Measurements from ENCODE around the gene CLEC18A.

Gene CLEC18A

DNA sequence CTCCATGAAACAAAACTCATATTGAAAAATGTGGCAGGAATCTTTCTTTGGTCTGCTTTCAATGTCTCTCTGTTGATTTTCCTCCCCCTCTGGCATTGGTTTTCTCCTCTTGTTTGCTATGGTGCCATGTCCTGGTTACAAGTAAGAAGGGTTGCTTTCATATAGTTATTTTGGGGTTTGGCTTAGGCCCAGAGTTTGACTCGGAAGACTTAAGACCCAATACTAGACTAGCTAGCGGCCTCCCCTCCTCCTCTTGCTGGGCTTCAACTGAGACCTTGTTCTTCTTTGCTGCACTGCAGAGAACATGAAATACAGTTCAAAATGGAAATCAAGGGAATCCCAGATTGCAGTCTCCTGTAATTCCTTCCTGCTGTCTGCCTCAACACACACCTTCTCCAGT is 30.0 kb upstream of the CLEC18A start:
- no peak for TF ChIP-seq SNAI2 (CRISPR knock-in tag; IDR thresholded peaks at IDR 0.05)
- no peak for TF ChIP-seq TCF4 (CRISPR knock-in tag; IDR thresholded peaks at IDR 0.05; ENCODE audit: borderline replicate concordance)
- TF ChIP-seq ZNF70 (CRISPR knock-in tag; IDR thresholded peaks at IDR 0.05) = no peak
- no peak for TF ChIP-seq ZFP3 (CRISPR knock-in tag; IDR thresholded peaks at IDR 0.05)
- TF ChIP-seq, protein P1, sequence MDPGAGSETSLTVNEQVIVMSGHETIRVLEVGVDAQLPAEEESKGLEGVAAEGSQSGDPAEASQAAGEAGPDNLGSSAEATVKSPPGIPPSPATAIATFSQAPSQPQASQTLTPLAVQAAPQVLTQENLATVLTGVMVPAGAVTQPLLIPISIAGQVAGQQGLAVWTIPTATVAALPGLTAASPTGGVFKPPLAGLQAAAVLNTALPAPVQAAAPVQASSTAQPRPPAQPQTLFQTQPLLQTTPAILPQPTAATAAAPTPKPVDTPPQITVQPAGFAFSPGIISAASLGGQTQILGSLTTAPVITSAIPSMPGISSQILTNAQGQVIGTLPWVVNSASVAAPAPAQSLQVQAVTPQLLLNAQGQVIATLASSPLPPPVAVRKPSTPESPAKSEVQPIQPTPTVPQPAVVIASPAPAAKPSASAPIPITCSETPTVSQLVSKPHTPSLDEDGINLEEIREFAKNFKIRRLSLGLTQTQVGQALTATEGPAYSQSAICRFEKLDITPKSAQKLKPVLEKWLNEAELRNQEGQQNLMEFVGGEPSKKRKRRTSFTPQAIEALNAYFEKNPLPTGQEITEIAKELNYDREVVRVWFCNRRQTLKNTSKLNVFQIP (CRISPR knock-in tag; IDR thresholded peaks at IDR 0.05; ENCODE audit: borderline replicate concordance, low read depth) = no peak
- TF ChIP-seq, protein P2, sequence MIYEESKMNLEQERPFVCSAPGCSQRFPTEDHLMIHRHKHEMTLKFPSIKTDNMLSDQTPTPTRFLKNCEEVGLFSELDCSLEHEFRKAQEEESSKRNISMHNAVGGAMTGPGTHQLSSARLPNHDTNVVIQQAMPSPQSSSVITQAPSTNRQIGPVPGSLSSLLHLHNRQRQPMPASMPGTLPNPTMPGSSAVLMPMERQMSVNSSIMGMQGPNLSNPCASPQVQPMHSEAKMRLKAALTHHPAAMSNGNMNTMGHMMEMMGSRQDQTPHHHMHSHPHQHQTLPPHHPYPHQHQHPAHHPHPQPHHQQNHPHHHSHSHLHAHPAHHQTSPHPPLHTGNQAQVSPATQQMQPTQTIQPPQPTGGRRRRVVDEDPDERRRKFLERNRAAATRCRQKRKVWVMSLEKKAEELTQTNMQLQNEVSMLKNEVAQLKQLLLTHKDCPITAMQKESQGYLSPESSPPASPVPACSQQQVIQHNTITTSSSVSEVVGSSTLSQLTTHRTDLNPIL (CRISPR knock-in tag; IDR thresholded peaks at IDR 0.05; ENCODE audit: low read depth) = no peak
- no peak for TF ChIP-seq PATZ1 (CRISPR knock-in tag; IDR thresholded peaks at IDR 0.05; ENCODE audit: borderline replicate concordance)
- ATAC-seq = no peak

DNA sequence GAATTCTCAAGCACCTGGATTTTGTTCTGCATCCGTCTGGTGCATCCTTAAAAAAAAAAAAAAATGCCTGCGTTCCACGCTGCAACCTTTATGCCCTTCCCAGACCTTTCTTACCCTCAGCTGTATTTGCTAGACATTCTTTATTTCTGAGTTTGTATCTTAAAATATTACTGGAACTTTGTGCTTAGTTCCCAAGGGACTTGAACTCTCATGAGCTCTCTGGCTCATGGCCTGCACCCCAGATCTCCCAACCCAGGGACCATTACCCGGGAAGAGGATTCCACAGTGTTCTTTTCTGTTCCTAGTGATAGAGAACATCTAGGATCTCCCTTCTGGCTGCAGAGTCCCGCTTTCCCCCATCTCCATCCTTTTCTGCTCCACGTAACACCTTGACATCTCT is 28.9 kb upstream of the CLEC18A start:
- no peak for ATAC-seq
- TF ChIP-seq TOX (CRISPR knock-in tag; IDR thresholded peaks at IDR 0.05; ENCODE audit: borderline replicate concordance) = no peak
- TF ChIP-seq PPARA (CRISPR knock-in tag; IDR thresholded peaks at IDR 0.05; ENCODE audit: borderline replicate concordance) = no peak
- TF ChIP-seq ISL1 (CRISPR knock-in tag; IDR thresholded peaks at IDR 0.05) = no peak
- TF ChIP-seq OSR1 (CRISPR knock-in tag; IDR thresholded peaks at IDR 0.05) = no peak
- TF ChIP-seq ZFP3 (CRISPR knock-in tag; IDR thresholded peaks at IDR 0.05) = no peak
- no peak for TF ChIP-seq TCF4 (CRISPR knock-in tag; IDR thresholded peaks at IDR 0.05; ENCODE audit: borderline replicate concordance)
- no peak for TF ChIP-seq BACH2 (CRISPR knock-in tag; IDR thresholded peaks at IDR 0.05; ENCODE audit: borderline replicate concordance)
- TF ChIP-seq ZFP30 (CRISPR knock-in tag; IDR thresholded peaks at IDR 0.05) = no peak
- no peak for TF ChIP-seq CSRNP3 (CRISPR knock-in tag; IDR thresholded peaks at IDR 0.05)
- TF ChIP-seq ZNF8 (CRISPR knock-in tag; IDR thresholded peaks at IDR 0.05) = no peak
- TF ChIP-seq, protein P2 (CRISPR knock-in tag; IDR thresholded peaks at IDR 0.05; ENCODE audit: low read depth) = no peak
- TF ChIP-seq, protein P1 (CRISPR knock-in tag; IDR thresholded peaks at IDR 0.05; ENCODE audit: borderline replicate concordance, low read depth) = no peak
- no peak for TF ChIP-seq ARNTL (CRISPR knock-in tag; IDR thresholded peaks at IDR 0.05; ENCODE audit: borderline replicate concordance, low read depth)
- TF ChIP-seq ESRRG (CRISPR knock-in tag; IDR thresholded peaks at IDR 0.05) = no peak
- TF ChIP-seq CSDC2 (CRISPR knock-in tag; IDR thresholded peaks at IDR 0.05) = no peak
- TF ChIP-seq SNAI2 (CRISPR knock-in tag; IDR thresholded peaks at IDR 0.05) = no peak
- no peak for TF ChIP-seq ZC3H10 (CRISPR knock-in tag; IDR thresholded peaks at IDR 0.05)
- TF ChIP-seq TSHZ2 (CRISPR knock-in tag; IDR thresholded peaks at IDR 0.05) = no peak
- TF ChIP-seq PATZ1 (CRISPR knock-in tag; IDR thresholded peaks at IDR 0.05; ENCODE audit: borderline replicate concordance) = no peak
